Breast epithelium (tissue), 3 donors: ENCODE data around the gene PPP6C.

Source experiments
- POLR2A ChIP-seq: fragments of 450-650 bp; IDR thresholded peaks from one replicate; pipeline ENCODE4 v1.6.1; 2016; ENCODE audit warnings: antibody characterized with exemption, mild to moderate bottlenecking, moderate library complexity
- POLR2AphosphoS5 ChIP-seq, 3 donors: sonication (generic); formaldehyde crosslinking; IDR thresholded peaks; one replicate each; pipeline ENCODE4 v1.6.1; 2017; ENCODE audit warnings: antibody characterized with exemption in 3 of 3
- TF ChIP-seq, protein P1 (sequence below), 3 donors: fragments of 450-650 bp; IDR thresholded peaks; one replicate each; pipeline ENCODE4 v1.5.1; 2016 to 2017; ENCODE audit warnings: antibody characterized with exemption in 3 of 3, mild to moderate bottlenecking in 3 of 3, moderate library complexity in 3 of 3

DNA sequence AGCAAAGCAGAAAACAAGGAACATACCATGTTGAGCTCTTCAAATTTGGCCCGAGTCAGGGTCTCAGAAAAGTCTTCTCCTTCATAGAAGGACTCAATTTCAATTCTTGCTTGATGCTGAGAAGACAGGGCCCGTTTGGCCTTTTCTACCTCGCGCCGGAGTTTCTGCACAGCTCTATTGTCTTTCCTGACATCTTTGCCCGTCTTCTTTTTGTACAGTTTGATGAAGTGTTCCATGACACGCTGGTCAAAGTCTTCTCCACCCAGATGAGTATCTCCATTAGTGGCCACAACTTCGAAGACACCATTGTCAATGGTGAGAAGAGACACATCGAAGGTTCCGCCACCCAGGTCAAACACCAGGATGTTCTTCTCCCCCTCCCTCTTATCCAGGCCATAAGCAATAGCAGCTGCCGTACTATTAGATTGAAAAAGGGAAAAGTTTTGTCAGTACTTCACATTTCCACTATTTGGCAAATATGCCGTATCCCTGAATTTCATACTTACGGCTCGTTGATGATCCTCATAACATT, 49.4 kb upstream of the PPP6C start:
- TF ChIP-seq, protein P1, sequence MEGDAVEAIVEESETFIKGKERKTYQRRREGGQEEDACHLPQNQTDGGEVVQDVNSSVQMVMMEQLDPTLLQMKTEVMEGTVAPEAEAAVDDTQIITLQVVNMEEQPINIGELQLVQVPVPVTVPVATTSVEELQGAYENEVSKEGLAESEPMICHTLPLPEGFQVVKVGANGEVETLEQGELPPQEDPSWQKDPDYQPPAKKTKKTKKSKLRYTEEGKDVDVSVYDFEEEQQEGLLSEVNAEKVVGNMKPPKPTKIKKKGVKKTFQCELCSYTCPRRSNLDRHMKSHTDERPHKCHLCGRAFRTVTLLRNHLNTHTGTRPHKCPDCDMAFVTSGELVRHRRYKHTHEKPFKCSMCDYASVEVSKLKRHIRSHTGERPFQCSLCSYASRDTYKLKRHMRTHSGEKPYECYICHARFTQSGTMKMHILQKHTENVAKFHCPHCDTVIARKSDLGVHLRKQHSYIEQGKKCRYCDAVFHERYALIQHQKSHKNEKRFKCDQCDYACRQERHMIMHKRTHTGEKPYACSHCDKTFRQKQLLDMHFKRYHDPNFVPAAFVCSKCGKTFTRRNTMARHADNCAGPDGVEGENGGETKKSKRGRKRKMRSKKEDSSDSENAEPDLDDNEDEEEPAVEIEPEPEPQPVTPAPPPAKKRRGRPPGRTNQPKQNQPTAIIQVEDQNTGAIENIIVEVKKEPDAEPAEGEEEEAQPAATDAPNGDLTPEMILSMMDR (IDR thresholded peaks at IDR 0.05) = no peak
- TF ChIP-seq POLR2AphosphoS5 (IDR thresholded peaks at IDR 0.05) (no peak), POLR2A (no peak)
